SU-DHL-6 (cell line): ENCODE measurements around the gene SPAG4.

ENCODE experiments used
- EZH2phosphoT487 ChIP-seq: fragments of 200-600 bp; sonication (generic), shearing (Covaris generic); conservative IDR thresholded peaks from 2 replicates; pipeline ENCODE4 v1.6.1; 2018; ENCODE audit warnings: mild to moderate bottlenecking, antibody characterized with exemption, low read length, moderate library complexity, mixed read lengths
- TF ChIP-seq, protein P1 (sequence below): fragments of 200-600 bp; sonication (generic); IDR thresholded peaks from one replicate; pipeline ENCODE4 v1.5.1; 2017; ENCODE audit warnings: antibody characterized with exemption, mild to moderate bottlenecking, low read length, moderate library complexity; ENCODE audit not compliant: insufficient read depth, poor library complexity, severe bottlenecking

DNA sequence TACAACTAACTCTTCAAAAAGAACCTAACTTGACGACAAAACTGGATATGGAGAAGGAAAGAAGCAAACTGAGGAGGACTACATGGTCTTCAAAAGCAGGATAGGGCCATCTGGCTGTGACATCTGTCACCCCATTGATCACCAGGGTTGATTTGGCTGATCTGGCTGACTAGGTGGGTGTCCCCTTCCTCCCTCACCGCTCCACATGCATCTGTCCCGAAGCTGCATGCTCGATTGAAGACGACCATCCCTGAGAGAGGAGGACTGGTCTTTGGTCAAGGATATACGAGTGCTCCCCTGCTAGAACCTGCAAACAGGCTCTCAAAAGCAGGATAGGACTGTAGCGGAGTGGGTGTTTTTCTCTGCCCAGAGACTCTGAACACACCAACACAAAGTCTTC, 27.4 kb downstream of the SPAG4 start:
- TF ChIP-seq, protein P1, sequence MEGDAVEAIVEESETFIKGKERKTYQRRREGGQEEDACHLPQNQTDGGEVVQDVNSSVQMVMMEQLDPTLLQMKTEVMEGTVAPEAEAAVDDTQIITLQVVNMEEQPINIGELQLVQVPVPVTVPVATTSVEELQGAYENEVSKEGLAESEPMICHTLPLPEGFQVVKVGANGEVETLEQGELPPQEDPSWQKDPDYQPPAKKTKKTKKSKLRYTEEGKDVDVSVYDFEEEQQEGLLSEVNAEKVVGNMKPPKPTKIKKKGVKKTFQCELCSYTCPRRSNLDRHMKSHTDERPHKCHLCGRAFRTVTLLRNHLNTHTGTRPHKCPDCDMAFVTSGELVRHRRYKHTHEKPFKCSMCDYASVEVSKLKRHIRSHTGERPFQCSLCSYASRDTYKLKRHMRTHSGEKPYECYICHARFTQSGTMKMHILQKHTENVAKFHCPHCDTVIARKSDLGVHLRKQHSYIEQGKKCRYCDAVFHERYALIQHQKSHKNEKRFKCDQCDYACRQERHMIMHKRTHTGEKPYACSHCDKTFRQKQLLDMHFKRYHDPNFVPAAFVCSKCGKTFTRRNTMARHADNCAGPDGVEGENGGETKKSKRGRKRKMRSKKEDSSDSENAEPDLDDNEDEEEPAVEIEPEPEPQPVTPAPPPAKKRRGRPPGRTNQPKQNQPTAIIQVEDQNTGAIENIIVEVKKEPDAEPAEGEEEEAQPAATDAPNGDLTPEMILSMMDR = no peak
- no peak for TF ChIP-seq EZH2phosphoT487
